Activated T-cell treated with anti-CD3 and anti-CD28 coated beads, Interleukin-2, amount 50 U/mL, for 1 hour (primary cell): ENCODE measurements around the gene RUNX3.
"Not testable (repeated sequence)": the region's sequence is repeated elsewhere in the genome, so short reads cannot be mapped to it uniquely, and the experiment has no call there.

Source experiments
- DNase-seq: peaks from one replicate; pipeline ENCODE4 v3.0.0-alpha.2; 2020

RUNX3 gene

GRCh38 chr1:24899581-24900485 lies 30.2 kb downstream of the RUNX3 start:
- DNase-seq = peak; percentile 37

GRCh38 chr1:24898909-24899439 lies 31.1 kb downstream of the RUNX3 start:
- peak; percentile 32 for DNase-seq

- DNase-seq = peak; percentile 62
Measured at GRCh38 chr1:24898152-24898908, 31.7 kb downstream of the RUNX3 start.

- DNase-seq = no peak
Measured at GRCh38 chr1:24897263-24898151, 32.6 kb downstream of the RUNX3 start.

GRCh38 chr1:24896596-24897262 lies 33.3 kb downstream of the RUNX3 start:
- no peak for DNase-seq

- DNase-seq = no peak
Measured at GRCh38 chr1:24896176-24896575, 33.9 kb downstream of the RUNX3 start.

GRCh38 chr1:24895511-24895910 lies 34.6 kb downstream of the RUNX3 start:
- DNase-seq = no peak

GRCh38 chr1:24894002-24894401 lies 36.1 kb downstream of the RUNX3 start:
- DNase-seq = no peak

- no peak for DNase-seq
Measured at GRCh38 chr1:24893431-24893830, 36.6 kb downstream of the RUNX3 start.

- no peak for DNase-seq
Measured at GRCh38 chr1:24892188-24893153, 37.6 kb downstream of the RUNX3 start.

- not testable (repeated sequence) for DNase-seq
Measured at GRCh38 chr1:24891367-24891766, 38.7 kb downstream of the RUNX3 start.

- DNase-seq = no peak
Measured at GRCh38 chr1:24890887-24891286, 39.2 kb downstream of the RUNX3 start.

GRCh38 chr1:24888971-24889676 lies 41.0 kb downstream of the RUNX3 start:
- DNase-seq = no peak

GRCh38 chr1:24888061-24888970 lies 41.8 kb downstream of the RUNX3 start:
- DNase-seq = no peak

GRCh38 chr1:24886241-24886640 lies 43.8 kb downstream of the RUNX3 start:
- no peak for DNase-seq

GRCh38 chr1:24884751-24885150 lies 45.3 kb downstream of the RUNX3 start:
- DNase-seq = no peak

GRCh38 chr1:24881034-24881433 lies 49.0 kb downstream of the RUNX3 start:
- no peak for DNase-seq

- DNase-seq = no peak
Measured at GRCh38 chr1:24878775-24879742, 51.0 kb downstream of the RUNX3 start.
